HuH-7.5 (cell line): ENCODE measurements around the gene C19orf33.

Experiments used
- DNase-seq: peaks from one replicate; pipeline ENCODE4 v3.0.0; 2011; ENCODE audit warnings: low spot score

Gene C19orf33

DNA sequence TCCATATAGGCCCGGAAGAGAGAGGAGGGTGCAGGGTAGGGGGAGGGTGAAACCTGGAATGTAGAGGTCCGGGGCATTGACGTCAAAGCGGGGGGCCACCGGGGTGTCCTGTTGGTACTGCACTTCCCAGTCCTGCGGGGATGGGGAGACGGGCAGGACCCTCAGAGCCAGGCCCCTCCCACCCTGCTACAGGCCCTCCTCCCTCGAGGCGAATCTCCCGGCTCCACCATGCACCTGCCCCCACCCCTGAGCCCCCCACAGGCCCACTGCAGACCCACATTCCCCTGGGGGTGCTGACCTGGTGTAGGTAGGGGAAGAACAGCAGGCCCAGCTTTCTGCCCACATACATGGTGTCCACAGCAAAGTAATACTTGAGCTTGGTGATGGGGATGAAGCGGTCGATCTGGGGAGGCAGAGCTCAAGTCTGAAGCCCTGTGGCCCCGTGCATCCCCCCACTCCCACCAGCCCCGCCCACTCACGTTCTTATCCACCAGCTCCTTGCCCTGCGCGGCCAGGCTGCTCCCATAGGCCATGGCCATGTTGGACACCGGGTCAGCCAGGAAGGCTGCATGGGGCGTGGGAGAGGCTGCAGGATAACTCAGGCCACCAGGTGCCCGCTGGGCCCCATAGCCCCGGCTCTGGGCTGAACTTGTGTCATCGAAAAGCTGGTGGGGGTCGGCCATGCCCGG lies 5.0 kb downstream of the C19orf33 start:
- no peak for DNase-seq

DNA sequence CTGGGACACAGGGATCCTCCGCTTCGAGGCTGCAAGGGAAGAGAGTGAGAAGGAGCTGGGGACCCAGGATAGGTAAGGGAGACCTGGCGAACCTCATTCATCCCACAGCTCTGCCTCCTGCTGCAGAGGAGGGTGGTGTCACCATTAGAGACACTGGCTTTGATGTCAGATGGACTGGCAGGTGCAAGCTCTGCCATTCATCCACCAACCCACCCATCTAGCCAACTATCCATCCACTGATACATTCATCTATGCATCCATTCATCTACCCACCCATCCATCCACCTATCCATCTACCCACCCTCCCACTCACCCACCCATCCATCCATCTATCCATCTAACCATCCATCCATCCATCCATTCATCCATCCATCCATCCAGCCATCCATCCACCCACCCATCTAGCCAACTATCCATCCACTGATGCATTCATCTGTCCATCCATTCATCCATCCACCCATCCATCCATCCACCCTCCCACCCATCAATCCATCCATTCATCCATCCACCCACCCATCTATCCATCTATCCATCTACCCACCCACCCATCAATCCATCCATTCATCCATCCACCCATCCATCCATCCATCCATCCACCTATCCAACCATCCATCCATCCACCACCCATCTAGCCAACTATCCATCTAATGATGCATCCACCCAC lies 5.7 kb downstream of the C19orf33 start:
- DNase-seq, result no peak

DNA sequence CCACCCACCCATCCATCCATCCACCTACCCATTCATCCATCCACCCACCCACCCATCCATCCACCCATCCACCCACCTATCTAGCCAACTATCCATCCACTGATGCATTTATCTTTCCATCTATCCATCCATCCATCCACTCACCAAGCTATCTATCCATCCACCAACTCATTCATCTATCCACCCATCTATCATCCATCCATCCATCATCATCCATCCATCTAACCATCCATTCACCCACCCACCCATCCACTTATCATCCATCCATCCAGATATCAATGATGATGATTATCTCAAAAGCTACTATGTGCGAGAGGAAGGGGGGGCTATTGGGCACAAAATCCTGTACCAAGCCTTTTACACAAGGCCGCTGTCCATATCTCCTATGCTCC lies 6.2 kb downstream of the C19orf33 start:
- DNase-seq, result no peak

DNA sequence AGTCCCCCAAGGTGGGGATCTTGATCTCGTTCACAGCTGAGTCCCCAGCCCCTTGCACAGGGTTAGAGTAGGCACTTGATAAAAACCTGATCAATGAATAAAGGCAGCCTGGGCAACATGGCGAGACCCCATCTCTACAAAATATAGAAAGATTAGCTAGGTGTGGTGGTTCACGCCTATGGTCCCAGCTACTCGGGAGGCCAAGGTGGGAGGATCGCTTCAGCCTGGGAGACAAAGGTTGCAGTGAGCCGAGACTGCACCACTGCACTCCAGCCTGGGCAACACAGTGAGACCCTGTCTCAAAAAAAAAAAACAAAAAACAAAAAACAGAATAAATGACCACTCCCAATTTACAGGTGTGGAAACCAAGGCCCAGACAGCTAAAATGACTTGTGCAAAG lies 6.9 kb downstream of the C19orf33 start:
- DNase-seq, result no peak

DNA sequence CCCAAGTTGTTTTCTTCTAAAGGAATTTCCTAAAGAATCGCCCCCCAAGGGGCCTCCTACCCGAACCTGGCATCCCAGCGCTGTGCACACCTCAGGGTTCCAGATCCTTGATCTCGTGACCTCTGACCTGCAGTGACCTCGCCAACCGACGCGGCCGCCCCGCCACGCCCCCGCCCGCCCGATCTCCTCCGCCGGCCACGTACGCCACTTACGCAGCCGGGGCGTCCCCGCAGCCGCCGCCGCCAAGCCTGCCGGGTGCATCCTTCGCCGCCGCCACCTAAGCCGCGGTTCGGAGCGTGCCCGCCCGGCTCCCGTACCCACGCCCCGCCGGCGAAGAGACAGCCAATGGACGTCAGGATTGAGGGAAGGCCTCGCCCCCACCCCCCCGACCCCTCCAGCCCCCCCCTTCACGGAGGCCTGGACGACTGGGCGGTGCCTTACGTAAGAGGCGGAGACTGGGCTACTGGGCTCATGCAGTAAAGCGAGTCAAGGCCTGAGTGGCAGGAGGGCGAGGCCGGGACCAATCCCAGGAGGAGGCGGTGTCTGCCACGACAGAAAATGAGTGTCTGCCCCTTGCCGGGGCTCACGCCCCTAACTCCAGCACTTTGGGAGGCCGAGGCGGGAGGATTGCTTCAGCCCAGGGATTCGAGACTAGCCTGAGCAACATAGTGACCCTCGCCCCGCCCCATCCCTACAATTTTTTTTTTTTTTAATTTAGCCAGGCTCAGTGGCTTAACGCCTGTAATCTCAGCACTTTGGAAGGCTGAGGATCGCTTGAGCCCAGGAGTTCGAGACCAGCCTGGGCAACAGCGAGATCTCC lies 11.8 kb downstream of the C19orf33 start, which contains the start of gene YIF1B:
Gene YIF1B (minus strand): TSS at position 291 of the 820 bp plus-strand sequence. CDS start 30 bp downstream, at position 261.
- DNase-seq, result peak; percentile 99

DNA sequence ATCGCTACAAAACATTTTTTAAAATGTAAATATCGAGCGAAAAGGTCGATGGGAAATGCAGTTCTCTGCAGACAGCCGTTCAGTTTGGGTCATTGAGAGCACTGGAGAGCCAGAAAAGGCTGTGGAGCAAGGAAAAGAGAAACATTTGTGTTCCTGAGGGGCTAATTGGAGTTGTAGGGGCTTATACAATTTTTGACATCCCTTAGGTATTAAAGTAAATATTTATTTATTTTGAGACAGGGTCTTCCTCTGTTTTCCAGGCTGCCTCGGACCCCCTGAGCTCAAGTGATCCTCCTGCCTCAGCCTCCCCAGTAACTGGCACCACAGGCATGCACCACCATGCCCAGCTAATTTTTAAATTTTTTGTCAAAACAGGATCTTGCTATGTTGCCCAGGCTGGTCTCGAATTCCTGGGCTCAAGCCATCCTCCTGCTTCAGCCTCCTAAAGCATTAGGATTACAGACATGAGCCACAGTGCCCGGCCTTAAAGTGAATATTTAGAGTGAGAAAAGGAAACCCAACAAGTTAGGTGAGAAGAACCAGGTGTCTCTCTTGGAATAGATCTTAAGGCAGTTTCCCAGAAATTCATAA lies 12.5 kb downstream of the C19orf33 start:
- no peak for DNase-seq

DNA sequence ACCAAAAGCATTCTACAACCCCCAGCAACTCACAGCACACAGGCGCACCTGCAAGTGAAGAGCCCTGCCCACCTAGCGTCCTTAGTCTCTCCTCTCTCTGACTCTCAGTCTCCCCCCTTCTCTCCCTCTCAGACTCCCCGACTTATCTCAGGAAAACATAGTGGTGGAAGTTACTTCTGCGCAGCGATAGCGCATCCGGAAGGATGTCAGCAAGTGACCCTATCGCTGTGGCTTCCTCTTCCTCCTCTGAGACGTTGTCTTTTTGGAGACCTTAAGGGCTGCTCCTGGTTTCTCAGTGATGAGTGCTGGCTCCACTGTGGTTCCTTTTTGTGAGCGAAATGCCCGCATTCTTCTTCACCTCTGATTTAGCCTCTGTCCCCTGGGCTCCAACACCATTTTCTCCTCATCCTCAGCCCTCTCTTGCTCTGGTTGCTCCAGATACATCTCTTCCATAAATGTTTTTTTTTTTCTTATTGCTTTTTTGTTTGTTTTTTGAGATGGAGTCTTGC lies 13.1 kb downstream of the C19orf33 start:
- DNase-seq, result no peak

DNA sequence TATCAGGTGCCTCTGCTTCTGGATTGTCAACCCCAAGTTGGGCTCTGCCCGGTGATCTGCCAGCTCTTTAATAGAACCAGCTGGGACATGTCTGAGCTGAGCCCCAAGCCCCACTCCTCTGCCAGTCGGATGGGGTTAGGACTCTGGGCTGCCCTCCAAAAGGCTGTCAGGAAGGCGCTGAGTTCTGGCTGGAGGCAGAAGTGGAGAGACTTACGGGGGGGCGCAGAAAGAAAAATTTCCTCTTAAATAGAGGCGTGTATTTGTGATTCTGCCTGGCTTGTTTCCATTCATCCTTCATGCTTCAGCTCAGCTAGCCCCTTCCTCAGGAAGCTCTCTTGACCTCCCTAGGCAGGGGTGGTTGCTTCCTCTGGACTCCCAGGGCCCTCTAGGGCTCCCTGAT lies 14.6 kb downstream of the C19orf33 start:
- no peak for DNase-seq

DNA sequence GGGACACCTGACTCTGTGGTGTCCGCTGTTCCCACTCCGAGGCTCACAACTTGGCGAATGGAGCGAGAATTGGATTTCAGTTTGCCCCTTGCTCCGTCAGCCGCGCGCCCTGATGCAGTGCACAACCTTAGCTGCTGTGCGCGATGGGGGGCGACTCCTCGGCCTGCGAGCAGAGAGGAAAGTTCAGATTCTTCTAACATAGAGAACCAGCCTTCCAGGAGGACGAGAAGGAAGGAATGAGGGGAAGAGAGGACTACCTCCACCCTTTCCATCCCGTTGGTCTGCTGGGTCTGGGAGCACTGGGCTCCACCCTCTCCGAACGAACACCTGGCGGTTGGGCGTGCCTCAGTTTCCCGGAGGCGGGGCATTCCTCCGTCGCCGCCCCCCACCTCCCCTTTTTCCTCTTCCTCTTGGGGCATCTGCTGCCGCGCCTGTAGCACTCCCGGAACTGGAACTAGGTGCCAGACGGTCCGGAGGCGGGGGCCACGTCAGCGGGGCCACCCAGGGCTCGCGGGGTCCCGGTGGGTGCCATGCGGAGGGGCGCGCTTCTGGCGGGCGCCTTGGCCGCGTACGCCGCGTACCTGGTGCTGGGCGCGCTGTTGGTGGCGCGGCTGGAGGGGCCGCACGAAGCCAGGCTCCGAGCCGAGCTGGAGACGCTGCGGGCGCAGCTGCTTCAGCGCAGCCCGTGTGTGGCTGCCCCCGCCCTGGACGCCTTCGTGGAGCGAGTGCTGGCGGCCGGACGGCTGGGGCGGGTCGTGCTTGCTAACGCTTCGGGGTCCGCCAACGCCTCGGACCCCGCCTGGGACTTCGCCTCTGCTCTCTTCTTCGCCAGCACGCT lies 15.6 kb downstream of the C19orf33 start, which contains the start of gene KCNK6:
Gene KCNK6 (plus strand): TSS at position 425 of the 838 bp plus-strand sequence. CDS start 106 bp downstream, at position 531.
- no peak for DNase-seq

DNA sequence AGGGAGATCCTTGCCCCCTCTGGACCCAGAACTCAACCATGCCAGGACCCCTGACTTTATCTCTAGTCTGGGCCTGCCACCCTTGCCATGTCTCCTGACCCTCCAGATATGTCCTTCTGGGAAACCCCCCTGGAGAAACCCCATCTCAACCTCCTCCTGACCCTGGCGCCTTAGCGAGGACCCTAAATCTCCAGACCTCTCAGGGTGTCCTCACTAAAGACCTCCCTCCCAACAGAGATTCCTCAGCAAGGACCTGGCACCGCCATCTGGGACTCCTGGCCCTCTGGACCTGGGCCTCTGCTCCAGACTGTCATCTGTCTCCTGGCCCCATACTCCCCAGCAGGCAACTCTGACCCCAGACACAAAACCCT lies 16.9 kb downstream of the C19orf33 start:
- DNase-seq, result no peak

DNA sequence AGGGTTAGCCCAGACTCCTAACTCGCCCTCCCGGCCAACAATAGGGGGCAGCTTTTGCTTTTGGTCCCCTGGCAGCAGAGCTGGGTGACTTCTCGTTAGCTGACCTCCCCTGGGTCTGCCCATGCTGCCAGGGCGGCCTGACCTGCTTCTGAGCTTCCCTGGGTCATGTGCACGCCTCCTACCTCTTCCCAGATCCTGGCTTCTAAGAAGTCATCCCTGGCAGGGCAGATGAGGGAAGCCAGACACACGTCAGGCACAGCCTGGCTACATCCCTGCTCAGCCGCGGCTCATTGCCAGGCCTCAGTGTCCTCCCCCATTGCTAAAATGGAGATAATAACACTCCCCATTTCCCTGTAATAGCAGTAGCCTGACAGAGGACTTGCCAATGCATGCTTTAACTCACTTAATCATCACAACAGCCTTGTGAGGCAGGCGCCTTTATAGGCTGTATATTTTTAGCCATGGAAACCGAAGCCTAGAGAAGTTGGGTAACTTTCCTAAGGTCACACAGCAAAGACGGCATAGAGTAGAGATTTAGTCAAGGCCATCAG lies 17.7 kb downstream of the C19orf33 start:
- no peak for DNase-seq

DNA sequence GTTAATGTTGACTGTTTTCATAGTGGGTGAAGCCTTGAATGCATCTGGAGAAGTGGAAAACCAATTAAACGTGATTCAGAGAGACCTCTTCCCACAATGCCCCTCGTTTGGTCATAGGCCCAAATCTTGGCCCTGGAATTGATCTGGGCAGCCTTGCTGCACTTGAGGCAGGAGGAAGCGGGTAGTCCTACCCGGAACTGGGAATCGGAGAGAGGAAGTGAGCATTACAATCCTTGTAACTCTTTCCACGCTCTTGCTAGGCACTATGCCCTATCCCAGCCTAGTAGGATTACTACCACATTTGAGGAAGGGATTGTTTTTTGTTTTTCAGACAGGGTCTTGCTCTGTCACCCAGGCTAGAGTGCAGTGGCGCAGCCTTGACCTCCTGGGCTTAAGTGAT lies 19.2 kb downstream of the C19orf33 start:
- DNase-seq, result no peak

DNA sequence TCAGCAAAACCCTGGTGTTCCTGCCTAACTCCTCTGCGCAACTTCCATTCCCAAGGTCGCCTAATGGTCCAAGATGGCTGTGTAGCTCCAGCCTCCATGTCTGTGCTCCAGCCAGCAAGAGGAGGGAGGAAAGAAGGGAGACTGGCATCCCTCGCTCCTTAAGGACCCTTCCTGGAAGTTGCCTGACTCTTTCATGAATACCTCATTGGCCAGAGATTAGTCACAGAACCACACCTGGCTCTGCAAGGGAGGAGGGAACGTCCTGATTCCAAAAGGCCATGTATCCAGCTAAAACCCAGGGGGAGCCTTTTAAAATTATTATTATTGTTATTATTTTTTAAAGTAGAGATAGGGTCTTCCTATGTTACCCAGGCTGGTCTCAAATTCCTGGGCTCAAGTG lies 20.4 kb downstream of the C19orf33 start:
- DNase-seq, result no peak

DNA sequence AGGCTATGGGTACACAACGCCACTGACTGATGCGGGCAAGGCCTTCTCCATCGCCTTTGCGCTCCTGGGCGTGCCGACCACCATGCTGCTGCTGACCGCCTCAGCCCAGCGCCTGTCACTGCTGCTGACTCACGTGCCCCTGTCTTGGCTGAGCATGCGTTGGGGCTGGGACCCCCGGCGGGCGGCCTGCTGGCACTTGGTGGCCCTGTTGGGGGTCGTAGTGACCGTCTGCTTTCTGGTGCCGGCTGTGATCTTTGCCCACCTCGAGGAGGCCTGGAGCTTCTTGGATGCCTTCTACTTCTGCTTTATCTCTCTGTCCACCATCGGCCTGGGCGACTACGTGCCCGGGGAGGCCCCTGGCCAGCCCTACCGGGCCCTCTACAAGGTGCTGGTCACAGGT lies 22.5 kb downstream of the C19orf33 start:
- DNase-seq, result no peak

DNA sequence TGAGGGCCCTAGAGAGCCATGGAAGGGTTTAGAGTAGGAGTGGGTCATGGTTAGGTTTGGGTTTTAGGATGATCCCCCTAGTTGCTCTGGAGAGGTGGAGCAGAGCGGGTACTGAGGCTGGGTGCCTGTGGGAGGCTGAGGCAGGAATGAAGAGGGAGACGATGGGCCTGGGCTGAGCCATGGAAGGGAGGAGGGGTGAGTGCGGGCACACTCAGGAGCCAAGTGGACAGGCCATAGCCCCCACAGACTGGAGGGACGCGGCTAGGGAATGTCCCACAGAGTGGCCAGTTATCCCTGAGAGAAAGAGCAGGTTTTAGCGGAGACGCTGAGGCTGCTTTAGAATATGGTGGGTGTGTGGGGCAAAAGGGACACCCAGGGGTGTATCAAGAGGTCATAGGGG lies 25.6 kb downstream of the C19orf33 start:
- DNase-seq, result no peak

DNA sequence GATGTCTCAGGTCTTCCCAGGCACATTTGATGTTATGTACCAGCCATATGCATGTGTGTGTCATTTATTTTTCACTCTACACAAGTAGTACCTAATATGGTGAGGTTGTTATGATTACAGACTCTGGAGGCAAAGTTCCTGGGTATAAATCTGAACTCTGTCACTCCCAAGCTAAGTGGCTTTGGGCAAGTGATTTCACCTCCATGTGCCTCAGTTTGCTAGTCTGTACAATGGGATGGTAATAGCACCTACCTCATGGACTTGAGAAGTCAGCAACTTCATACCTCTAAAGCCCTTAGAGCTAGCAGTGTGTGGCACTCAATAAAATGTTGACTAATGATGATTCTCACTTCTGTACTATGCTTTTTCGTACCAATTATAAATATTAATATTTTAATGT lies 27.7 kb downstream of the C19orf33 start:
- DNase-seq, result no peak

DNA sequence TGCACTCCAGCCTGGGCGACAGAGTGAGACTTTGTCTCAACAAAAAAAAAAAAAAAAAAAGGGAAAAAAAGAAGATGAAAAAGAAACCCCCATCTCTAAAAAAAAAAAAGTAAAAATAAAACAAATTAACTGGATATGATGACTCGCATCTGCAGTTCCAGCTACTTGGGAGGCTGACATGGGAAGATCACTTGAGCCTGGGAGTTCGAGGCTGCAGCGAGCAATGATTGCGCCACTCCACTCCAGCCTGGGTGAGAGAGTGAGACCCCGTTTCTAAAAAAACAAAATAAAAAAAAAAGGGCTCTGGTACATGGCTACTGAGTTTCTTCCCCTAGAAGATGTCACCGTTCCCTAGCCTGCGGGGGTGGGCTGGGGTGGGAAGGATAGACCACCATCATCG lies 29.2 kb downstream of the C19orf33 start:
- no peak for DNase-seq

DNA sequence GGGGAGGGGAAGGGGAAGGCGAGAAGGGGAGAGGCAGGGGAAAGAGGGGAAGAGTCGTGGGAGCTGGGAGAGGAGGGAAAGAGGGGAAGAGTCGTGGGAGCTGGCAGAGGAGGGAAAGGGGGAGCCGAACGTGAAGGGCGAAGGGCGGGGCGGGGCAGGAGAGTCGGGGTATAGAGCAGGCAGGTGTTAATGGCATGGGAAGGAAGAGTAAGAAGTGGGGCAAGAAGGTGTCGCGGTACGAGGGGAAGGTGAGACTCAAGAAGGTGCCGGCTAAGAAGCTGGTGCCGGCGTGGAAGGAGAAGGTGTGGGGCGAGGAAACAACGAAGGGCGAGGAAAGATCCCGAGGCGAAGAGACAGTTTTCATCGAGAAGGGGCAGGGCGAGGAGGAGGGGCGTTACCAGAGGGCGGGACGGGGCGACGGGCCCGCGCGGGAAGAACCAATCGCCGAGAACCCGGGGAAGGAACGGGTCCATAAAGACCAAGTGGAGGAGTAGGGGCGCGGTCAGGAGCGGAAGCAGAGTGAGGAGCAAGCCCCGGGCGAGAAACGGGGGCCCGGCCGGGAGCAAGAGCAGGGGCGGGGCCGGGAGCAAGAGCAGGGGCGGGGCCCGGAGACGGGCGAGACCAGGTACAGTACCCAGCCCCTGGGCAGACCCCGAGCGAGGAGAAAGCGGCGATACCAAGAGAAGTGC lies 32.0 kb downstream of the C19orf33 start:
- DNase-seq, result peak; percentile 93

DNA sequence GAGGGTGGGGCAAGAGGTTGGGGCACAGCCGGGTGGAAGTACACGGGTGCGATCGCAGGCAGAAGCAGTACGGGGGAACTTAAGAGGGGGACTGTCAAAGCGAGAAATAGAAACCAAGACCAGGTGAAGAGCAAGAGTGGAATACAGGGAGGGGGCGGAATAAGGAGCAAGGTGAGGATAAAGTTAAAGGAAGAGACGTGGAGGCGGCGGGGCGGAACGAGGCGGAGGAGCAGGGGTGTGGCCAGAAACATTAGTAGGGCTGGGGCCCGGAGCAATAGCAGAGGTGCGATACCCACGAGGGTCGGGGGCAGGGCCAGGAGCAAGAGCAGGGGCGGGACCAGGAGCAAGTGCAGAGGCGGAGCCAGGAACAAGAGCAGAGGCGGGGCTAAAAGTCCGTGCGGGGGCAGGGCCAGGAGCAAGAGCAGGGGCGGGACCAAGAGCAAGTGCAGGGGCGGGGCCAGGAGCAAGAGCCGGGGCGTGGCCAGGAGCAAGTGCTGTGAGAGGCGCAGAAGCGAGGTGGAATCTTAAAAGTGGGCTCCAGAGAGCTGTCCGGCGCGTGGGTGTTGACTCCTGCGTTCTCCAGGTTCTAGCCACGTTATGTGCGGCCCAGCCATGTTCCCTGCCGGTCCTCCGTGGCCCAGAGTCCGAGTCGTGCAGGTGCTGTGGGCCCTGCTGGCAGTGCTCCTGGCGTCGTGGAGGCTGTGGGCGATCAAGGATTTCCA lies 32.7 kb downstream of the C19orf33 start:
- DNase-seq, result peak; percentile 74

DNA sequence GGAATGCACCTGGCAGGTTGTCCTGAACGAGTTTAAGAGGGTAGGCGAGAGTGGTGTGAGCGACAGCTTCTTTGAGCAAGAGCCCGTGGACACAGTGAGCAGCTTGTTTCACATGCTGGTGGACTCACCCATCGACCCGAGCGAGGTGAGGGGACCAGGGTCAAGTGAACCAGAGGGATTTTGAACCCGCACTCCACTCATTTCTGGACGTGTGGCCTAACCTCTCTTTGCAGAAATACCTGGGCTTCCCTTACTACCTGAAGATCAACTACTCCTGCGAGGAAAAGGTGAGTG lies 33.3 kb downstream of the C19orf33 start:
- DNase-seq, result no peak
